ENCODE results near the gene CRTC3.

CRTC3 gene

DNA sequence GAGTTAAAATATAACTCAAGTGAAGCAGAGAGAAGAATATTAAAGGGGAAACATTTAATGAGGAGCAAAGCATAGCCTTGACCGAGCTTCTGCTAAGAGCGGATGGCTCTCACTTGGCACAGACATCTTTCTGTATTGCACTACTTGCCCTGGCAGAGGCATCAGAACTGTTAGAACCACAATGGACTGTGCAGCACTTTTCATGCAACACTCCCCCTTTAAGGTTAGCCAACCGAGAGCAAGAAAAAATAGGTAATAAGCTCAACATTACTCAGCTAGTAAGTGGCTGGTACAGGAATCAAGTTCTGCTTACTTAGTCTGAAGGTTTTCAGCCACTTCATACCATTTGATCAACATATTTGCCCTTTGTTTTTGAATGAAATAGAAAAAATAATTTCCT, 33.7 kb downstream of the CRTC3 start:
- no peak for DNase-seq (ENCODE audit: low read depth in 2 of 2)

DNA sequence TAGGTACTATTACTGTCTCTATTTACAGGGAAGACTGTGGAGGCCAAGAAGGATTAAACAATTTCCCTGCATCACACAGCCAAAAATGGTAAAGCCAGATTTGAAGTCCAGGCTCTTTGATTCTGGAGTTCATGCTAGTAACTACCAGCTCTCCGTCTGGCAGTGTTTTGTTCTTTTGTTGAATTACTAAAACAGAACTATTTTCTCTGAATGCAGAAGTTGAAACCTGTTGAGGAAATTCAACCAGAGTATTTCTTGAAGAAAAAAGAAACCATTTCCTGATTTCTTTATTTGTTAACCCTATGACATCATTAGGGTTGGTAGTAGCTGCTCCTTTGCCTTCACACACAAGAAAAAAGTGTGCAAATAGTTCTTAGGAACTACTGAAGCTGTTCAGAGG, 34.3 kb downstream of the CRTC3 start:
- DNase-seq (ENCODE audit: low read depth in 2 of 2) = no peak

DNA sequence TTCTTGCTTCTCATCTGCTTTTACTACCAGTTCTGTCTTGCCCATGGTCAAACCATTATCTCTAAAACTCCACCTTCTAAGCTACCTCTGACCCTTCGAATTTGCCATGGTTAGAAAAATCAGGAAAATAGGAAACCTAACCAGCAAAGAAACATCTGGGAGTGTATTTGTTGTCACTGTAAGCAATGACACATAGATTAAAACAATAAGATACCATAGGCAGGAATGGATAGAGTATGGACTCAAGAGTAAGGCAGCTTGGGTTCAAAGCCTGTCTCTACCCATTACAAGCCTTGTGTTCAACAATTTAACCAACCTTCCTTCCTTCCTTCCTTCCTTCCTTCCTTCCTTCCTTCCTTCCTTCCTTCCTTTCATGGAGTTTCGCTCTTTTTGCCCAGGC, 34.9 kb downstream of the CRTC3 start:
- no peak for DNase-seq (ENCODE audit: low read depth in 2 of 2)

DNA sequence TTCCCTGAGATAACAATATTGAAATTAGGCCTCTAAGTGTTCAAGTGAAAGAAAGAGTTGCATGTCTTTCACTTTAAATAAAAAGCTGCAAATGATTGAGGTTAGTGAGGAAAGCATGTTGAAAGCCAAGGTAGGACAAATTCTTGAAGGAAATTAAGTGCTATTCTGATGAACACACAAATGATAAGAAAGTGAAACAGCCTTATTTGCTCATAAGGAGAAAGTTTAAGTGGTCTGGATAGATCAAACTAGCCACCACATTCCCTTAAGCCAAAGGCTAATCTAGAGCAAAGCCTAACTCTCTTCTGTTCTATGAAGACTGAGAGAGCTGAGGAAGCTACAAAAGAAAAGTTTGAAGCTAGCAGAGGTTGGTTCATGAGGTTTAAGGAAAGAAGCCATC, 36.1 kb downstream of the CRTC3 start:
- DNase-seq (ENCODE audit: low read depth in 2 of 2) = no peak

DNA sequence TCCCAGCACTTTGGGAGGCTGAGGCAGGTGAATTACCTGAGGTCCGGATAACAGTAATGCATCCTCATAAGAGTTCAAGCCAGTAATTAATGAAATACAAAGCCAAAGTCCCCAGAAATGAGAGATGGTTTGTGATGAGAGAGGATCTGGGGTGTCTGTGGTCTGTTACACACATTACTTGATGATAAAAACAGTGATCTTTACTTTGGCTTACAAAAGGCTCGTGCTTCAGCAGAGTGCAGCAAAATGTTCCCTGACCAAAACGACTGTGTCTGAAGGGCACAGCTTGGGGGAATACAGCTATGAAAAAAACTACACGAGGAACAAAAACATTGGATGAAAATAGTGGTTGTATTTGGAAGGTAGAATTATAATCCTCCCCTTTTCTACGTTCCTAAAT, 40.9 kb downstream of the CRTC3 start:
- DNase-seq (ENCODE audit: low read depth in 2 of 2) = no peak

DNA sequence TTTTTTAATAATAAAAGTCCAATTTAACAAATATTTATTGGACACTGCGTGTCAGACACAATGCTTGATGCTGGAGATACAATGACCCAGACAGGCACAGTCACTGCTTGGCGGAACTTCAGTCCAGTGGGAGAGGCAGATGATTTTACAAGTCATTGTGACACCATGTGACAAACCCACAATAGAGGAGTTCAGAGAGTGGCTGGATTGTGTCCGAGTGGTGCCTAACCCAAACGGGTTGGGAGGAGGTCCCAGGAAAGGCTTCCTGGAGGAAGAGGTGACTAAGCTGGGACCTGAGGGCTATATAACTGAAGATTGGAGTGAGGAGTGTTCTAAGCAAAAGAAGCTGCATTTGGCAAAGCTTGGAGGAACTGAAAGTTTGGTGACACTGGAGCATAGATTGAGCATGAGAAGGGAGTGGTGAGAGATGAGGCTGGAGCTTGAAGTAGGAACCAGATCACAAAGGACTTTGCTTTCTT, 41.4 kb downstream of the CRTC3 start:
- no peak for DNase-seq (ENCODE audit: low read depth in 2 of 2)

DNA sequence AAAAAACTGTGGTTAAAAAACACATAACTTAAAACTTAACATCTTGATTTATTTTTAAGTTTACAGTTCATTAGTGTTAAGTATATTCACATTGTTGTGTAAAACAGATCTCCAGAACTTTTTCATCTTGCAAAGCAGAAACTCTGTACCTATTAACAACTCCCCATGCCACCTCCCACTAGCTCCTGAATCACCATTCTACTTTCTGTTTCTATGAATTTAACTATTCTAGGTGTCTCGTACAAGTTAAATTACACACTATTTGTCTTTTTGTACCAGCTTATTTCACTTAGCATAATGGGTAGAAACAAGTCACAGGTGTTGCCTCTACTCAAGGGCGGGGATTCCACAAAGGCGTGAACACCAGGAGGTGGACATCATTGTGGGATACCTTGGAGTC, 43.2 kb downstream of the CRTC3 start:
- DNase-seq (ENCODE audit: low read depth in 2 of 2) = no peak

DNA sequence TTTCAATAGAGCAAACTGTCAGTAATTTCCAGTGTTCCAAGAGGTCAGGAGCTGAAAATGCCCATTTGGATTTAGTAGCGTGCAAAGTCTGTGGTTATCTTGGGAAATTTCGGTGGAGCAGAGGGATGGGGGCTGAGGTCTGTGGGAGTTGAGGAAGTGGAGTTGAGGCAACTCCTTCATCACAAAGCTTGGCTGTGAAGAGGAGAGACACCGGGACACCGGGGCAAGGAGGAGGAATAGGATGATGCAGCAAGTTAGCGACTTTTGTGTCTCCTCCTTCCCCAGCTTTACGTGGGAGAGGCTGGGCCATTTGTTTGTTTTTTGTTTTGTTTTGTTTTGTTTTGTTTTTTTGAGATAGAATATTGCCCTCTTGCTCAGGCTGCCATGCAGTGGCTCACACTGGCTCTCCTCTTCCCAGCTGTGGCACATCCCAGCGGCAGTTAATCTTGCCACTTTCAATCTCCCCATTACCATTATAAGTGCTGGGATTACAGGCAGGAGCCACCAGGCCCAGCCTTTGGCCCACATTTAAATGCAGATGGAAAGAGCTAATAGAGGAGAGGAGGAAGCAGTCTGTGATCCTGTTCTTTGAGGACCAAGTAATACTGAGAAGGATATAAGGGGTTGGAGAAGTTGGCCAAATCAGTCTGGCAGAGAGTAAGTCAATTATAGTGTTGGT, 47.1 kb downstream of the CRTC3 start:
- DNase-seq (ENCODE audit: low read depth in 2 of 2) = no peak

DNA sequence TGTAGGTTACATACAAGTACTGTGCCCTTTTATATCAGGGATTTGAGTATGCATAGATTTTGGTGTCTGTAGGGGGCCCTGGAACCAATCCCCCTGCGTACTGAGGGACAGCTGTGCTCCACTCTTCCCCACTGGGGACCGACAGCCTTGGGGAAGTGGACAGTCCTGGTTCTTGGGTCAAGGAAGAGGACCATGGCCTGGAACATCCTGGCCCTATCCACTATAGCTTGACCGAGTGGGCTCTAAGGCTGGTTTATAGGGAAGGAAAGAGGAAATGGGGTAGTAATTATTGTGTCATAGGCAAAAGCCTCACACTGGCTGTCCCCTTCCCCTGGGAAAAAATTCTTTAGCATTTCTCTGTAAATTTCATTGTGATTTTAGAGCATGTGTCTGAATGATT, 49.5 kb downstream of the CRTC3 start:
- DNase-seq (ENCODE audit: low read depth in 2 of 2) = no peak

DNA sequence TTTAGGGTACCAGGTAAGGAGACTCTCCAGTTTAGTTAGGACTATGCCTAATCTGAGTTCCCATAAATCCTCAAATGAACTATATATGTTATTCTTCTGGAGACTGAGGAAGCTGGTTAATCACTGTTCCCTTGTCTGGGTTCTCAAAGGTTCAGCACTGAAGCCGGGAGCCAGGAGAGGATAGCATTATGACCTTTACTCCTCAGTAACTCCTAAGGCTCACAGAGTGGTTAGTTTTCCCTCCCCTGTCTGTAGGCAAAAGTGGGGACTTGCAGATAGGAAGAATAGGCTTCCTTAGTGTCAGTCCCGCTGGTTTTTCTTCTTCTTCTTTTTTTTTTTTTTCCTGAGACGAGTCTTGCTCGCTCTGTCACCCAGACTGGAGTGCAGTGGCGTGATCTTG, 50.4 kb downstream of the CRTC3 start:
- DNase-seq (ENCODE audit: low read depth in 2 of 2) = no peak

DNA sequence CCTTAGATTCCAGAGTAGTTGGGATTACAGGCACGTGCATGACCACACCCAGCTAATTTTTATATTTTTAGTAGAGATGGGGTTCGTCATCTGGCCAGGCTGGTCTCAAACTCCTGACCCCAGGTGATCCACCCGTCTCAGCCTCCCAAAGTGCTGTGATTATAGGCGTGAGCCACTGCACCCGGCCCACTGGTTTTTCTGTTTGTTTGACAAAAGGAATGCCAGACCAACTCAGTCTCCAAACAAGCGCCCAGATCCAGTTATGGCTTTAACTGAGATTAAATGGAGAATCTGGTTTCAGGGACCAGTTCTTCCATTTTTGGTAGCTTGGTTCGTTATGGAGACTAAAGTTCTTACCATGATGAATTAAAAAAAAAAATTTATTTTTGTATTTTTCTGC, 50.8 kb downstream of the CRTC3 start:
- no peak for DNase-seq (ENCODE audit: low read depth in 2 of 2)

DNA sequence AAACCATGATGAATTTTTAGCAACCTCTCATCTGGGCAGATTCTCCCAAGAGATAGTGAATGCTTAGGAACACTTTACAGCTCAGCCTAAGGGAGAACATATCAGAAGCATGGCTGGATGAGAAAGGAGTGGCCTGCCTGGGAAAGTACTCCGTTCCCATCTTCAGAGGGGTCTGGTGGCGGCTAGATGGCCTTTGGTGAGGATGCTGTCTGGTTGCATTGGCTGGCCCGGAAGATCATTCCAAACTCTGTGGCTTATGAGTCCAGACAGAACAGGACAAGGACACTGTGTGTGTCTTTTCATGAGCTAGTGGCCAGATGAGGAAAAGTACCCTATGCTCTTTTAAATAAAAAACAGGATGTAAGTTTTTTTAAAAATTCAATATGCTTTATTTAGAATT, 51.2 kb downstream of the CRTC3 start:
- DNase-seq (ENCODE audit: low read depth in 2 of 2) = no peak

DNA sequence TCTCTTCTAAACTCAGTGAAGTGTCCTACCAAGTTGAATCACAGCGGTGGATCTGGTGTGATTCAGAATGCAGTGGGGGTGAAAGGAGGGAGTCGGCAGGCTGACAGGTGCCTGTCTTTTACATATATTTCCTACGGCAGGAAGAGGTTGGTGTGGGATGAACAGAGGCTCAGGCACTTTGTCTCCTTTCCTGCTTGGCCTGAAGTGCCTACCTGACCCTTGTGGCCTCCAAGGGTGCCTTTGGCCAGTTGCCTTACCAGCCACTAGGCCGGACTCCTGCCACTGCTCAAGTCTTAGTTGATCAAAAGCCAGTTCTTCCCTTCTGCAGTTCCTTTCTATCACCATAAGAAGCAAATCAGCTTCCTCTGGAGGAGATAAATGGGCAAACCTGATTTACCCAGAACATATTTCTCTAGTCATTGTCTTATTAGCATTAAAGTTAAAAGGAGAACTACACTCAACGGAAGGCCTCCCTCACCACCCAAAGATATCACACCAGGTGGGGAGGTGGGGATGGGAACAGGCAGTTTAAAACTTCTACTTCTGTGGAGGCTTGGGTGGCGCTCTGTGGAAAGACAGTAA, 52.1 kb downstream of the CRTC3 start:
- DNase-seq (ENCODE audit: low read depth in 2 of 2) = no peak

DNA sequence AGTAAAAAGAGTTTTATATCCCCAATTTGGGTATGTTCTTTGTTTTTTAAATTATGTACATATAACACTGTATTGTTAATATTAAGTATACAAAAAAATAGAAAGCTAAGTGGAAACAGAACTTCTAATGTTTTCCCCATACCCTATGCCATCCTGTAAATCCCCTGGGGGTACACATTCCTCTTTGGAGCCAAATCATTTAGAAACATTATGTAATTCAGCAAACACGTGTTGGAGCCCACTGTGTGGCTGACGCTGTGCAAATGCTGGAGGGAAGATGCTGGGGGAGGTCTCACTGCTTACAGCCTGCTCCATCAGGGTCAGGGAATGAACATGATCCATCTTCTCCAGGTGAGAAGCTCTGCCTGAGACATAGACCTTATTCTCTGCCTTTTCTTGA, 52.8 kb downstream of the CRTC3 start:
- no peak for DNase-seq (ENCODE audit: low read depth in 2 of 2)

DNA sequence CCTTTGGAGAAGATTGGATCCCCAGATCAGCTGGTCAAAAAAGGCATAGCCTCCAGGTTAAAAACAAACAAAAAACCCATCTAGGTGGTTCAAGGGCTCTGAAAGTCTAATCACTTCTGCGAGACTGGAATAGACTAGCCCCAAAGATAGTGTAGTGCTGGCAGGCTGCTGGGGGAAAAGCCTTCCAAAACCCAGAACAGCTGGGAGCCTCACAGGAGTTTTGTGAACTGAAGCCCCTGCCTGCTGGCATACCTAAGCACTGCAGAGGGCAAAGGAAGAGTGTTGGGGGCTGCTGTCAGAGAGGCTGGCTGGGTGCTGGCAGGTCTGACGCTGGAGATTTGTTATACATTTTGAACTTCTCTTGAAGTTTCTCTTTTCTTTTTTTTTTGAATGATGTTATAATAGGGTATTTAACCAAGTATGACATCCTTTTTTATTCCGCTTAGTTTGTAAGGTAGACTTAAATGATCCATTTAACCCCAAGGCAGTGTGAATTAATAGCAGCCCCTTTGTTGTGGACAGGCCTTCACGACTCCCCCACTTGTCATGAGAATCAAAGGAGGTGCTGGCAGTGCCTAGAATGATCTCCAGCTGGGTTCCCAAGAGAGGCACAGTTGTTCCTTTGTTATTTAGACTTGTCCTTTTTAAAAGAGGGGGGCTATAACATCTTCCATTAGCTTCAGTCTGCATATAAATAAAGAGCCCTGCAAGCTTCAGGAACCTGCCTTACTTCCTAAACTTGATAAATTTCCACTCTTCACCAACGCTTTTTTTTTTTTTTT, 53.9 kb downstream of the CRTC3 start:
- no peak for DNase-seq (ENCODE audit: low read depth in 2 of 2)

DNA sequence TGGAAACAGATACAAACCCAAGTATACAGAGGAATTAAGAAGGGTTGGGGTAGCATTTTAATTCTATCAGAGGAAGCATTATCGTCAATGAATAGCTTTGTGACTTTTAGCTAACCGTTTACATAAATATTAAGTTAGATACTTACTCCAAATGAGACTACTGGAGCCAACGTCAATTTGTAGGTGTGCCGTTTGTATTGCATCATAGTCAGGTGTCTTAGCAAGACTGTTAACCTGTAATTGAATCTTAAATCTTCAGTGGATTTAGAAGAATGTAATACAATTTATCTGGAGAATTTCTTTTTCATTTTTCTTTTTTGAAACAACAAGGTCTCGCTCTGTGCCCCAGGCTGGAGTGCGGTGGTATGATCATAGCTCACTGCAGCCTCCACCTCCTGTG, 55.1 kb downstream of the CRTC3 start:
- DNase-seq (ENCODE audit: low read depth in 2 of 2) = no peak

DNA sequence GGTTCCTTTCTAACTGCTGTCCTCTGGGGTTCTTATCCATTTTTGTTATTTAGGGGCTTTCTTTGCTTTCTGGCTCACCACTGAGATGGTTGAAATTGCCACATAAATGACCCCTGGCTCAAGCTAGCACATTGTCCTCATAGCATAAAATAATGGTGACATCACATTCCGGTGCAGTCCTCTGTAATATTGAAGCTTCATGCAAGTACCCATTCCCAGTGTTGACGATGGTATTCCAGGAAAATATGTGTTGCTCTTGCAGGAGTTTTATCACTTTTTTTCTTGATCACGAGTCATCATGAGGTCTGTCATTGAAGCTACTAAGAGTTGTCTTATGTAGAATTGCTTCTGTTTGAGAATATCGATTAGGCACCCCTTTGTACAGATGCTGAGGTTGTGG, 56.1 kb downstream of the CRTC3 start:
- DNase-seq (ENCODE audit: low read depth in 2 of 2) = no peak

DNA sequence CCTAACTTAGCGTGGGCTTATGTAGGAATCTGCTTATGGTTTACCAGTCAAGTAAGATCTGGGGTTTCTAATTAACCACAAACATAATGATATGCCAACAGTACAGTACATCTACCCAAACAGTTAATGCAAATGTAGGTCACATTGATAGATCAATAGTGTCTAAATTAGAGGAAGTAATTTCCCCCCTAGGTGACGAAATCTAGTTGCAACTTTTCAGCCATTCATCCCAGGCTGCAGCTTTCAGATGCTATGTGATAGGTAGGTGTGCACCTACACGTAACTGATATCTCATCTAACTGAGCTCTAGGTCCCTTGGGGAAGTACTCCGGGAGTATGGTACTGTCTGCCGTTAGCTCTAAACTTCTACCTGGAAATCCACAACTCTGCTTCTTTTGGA, 57.2 kb downstream of the CRTC3 start:
- no peak for DNase-seq (ENCODE audit: low read depth in 2 of 2)

DNA sequence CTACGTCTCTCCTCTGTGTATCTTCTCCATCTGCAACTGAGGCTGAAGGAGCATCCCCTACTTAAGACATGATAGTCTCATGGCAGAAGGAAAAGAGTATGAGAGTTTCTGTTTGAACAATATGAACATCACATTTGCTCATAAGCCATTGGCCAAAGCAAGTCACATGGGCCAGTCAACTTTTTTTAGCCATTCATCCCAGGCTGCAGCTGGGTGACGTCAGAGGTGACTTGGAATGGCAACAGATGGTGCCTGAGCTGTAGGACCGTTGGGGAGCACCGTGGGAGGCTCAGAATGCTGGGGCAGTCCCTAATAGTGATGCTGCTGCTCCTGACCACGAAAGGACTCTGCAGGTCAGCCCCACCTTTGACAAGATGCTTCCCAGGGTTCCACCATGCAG, 58.7 kb downstream of the CRTC3 start:
- DNase-seq (ENCODE audit: low read depth in 2 of 2) = no peak

DNA sequence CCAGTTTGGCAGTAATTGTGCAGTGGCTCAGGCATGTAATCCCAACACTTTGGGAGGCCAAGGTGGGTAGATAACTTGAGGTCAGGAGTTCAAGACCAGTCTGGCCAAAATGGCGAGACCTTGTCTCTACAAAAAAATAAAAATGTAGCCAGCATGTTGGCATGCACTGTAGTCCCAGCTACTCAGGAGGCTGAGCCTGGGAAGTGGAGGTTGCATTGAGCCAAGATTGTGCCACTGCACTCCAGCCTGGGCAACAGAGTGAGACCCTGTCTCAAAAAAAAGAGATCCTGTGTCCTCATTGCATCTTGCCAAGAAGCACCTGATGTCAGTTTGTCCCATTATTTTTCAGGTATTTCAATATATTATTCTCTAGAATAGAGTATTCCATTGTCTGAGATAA, 61.8 kb downstream of the CRTC3 start:
- DNase-seq (ENCODE audit: low read depth in 2 of 2) = no peak

DNA sequence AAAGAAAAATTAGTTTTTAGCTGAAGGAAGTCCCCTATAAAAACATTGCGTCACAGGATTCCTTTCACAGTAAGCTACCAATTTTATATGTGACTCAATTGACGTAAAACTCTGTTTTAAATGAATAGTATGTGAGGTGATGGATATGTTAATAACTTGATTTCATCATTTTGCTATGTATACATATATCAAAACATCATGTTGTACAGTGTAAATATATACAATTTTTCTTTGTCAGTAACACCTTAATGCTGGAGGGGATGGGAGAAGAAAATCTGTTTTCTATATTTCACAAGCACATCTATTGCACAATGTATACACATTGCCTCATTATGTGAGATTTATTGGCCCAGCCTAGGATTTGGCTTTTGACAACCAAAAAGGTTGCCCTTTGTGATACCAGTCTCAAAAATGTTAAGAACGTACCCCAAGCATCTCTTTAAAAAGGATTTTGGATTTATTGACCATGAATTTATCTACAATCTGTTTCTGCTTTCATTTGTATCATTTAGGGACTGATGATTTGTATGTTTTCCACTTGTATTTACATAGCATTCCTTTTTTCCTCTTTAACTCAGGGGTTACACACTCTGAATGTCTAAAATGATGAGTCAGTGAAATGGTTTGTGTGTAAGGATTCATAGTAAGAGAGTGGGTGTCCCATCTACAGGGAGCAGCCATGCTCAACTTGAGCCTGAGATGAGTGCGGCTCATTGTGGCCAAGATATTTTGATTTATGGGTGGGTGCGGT, 62.6 kb downstream of the CRTC3 start:
- no peak for DNase-seq (ENCODE audit: low read depth in 2 of 2)

DNA sequence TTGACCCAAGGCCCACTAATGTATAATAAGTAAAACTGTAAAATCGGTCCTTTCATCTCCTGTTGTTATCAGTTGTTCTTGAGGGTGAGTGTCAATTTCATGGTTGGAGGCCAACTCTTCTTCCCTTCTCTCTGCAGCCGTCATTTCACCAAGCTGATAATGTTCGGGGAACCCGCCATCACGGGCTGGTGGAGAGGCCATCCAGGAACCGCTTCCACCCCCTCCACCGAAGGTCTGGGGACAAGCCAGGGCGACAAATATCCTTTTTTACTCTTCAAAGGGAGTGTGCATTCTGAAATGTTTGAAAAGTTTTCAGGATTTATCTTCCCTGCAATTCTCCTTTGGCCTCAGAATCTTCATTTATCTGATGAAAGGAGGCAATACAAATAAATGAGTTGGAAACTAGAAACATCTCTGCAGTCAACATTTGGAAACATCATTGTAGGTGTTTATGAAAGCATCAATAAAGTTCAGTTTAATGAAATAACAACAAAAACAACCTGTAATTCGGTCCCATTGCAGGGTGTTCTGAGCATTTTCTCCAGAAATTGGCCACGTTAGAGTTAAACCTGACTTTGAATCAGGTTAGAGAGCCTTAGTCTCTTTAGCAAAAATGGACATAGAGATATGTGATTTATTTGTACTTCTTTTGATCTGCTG, 63.9 kb downstream of the CRTC3 start:
- DNase-seq (ENCODE audit: low read depth in 2 of 2) = no peak

Measured in stimulated activated CD8-positive, alpha-beta memory T cell treated with anti-CD3 and anti-CD28 coated beads, Interleukin-7, amount 100 ng/mL, for 4 hours (primary cell).